Measurements from ENCODE around the gene PSMC2. TPM values are rescaled to one million over a fixed set of nuclear protein-coding genes. Genes with fewer than 3 reads are reported as not detected.
"Not testable (repeated sequence)": the region's sequence is repeated elsewhere in the genome, so short reads cannot be mapped to it uniquely, and the experiment has no call there.

Gene PSMC2
- polyA plus RNA-seq, 2 of the 4 experiments (the other 2 are of a cell fraction): 252 to 287 TPM

DNA sequence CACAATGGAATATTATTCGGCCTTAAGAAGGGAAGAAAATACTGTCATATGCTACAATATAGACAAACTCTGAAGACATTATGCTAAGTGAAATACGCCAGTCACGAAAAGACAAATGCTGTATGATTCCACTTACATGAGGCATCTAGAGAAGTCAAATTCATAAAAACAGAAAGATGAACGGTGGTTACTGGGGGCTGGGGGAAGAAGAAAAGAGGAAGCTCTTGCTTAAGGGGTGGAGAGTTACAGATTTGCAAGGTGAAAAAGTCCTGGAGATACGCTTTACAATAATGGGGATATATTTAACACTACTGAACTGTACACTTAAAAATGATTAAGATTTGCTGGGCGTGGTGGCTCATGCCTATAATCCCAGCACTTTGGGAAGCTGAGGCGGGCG is 49.0 kb downstream of the PSMC2 start:
- WGBS (ENCODE audit: missing lambda C conversion rate): 23% methylated on average over 8 of the region's 8 CpGs
- TF ChIP-seq FOSL2 (IDR thresholded peaks at IDR 0.05): no peak
- TF ChIP-seq FOSL2 (CRISPR knock-in tag; IDR thresholded peaks at IDR 0.05): no peak
- TF ChIP-seq HES2 (IDR thresholded peaks at IDR 0.05): no peak
- DNase-seq (ENCODE audit: low read depth in 1 of 2, low spot score in 1 of 2) (no peak), ATAC-seq (no peak), FAIRE-seq (no peak)
- Histone ChIP-seq H3K9me3 (no peaks in the 10 kb centered on the region), H3K4me2 (no peak overlapping the region), H3K4me1 (no peaks in the 10 kb centered on the region), H3K27ac (no peak overlapping the region), H3K4me3 (no peak overlapping the region)
- CTCF ChIA-PET: interaction anchor here (1.1 kb wide), 1 partner anchor 51 kb away, joined by 3 read pairs; no protein-coding TSS in a partner anchor
- POLR2A ChIA-PET: no interaction called here

GRCh38 chr7:103398483-103399127 is 51.2 kb downstream of the PSMC2 start:
- FAIRE-seq (no peak), DNase-seq (ENCODE audit: low read depth in 1 of 2, low spot score in 1 of 2) (no peak), ATAC-seq (no peak)
- WGBS (ENCODE audit: missing lambda C conversion rate): 32% methylated on average over 2 of the region's 2 CpGs
- no peaks in the 10 kb centered on the region for H3K4me1 ChIP-seq
- no peak overlapping the region for H3K4me2 ChIP-seq
- H3K9me3 ChIP-seq: no peaks in the 10 kb centered on the region
- TF ChIP-seq JUN (IDR thresholded peaks at IDR 0.05) (no peak), TFCP2L1 (CRISPR knock-in tag; IDR thresholded peaks at IDR 0.05) (no peak), RAD21 (conservative IDR thresholded peaks at IDR 0.05 in 1 of 2, IDR thresholded peaks at IDR 0.05 in 1 of 2) (no peak)
- CTCF ChIA-PET: interaction anchor here (1.7 kb wide), 1 partner anchor 8 kb away, joined by 3 read pairs; no protein-coding TSS in a partner anchor
- H3K4me3 ChIP-seq: no peak overlapping the region
- H3K27ac ChIP-seq: no peak overlapping the region
- POLR2A ChIA-PET: no interaction called here

- H3K27ac ChIP-seq; FAIRE-seq; H3K4me2 ChIP-seq; H3K4me3 ChIP-seq; ATAC-seq; POLR2A ChIA-PET; CTCF ChIA-PET; H3K9me3 ChIP-seq; H3K4me1 ChIP-seq; DNase-seq (ENCODE audit: low read depth in 1 of 2, low spot score in 1 of 2): not testable (repeated sequence)
Measured at GRCh38 chr7:103399687-103400086, 52.2 kb downstream of the PSMC2 start.

- DNase-seq (ENCODE audit: low read depth in 1 of 2, low spot score in 1 of 2); POLR2A ChIA-PET; ATAC-seq; H3K4me3 ChIP-seq; H3K27ac ChIP-seq; H3K4me1 ChIP-seq; FAIRE-seq; H3K4me2 ChIP-seq; H3K9me3 ChIP-seq: not testable (repeated sequence)
- CTCF ChIA-PET: interaction anchor here (1.0 to 1.3 kb wide), 4 partner anchors 8 to 107 kb away, joined by 3 to 5 read pairs (median 3); no protein-coding TSS in a partner anchor
- WGBS (ENCODE audit: missing lambda C conversion rate): 60% methylated on average over 4 of the region's 7 CpGs
Measured at GRCh38 chr7:103405789-103406613, 58.6 kb downstream of the PSMC2 start.

DNA sequence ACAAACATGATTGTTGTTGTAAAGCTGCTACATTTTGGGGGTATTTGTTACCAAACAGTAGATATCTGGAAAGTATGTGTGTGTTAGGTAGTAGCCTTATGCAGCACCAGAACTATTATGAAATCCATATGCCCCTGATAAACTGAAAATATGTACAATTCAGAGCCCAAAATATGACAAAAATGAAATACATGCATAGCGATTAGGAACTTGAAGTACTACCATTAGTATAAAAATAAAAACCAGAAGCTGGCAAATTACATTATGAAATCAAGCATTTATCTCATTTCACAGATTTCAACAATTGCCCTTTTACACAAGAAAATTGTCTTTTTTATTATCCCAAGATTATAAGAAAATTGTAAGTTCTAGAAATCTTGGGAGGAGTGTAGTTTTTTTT is 64.7 kb downstream of the PSMC2 start:
- ChIA-PET POLR2A (no interaction called here), CTCF (interaction anchor here (0.8 to 1.0 kb wide), 2 partner anchors 28 to 725 kb away, joined by 3 read pairs; no protein-coding TSS in a partner anchor)
- WGBS (ENCODE audit: missing lambda C conversion rate): 80% methylated on average over 1 of the region's 1 CpG
- H3K9me3 ChIP-seq: no peaks in the 10 kb centered on the region
- FAIRE-seq (no peak), ATAC-seq (no peak), DNase-seq (ENCODE audit: low read depth in 1 of 2, low spot score in 1 of 2) (no peak)
- H3K27ac ChIP-seq: no peak overlapping the region
- H3K4me2 ChIP-seq: no peak overlapping the region
- TF ChIP-seq EP300 (IDR thresholded peaks at IDR 0.05): no peak
- TF ChIP-seq SMC3 (IDR thresholded peaks at IDR 0.05): no peak
- TF ChIP-seq EHF (CRISPR knock-in tag; IDR thresholded peaks at IDR 0.05): no peak
- no peak for TF ChIP-seq RFX5 (IDR thresholded peaks at IDR 0.05)
- TF ChIP-seq CEBPB (IDR thresholded peaks at IDR 0.05): no peak
- no peak for TF ChIP-seq GATA3 (IDR thresholded peaks at IDR 0.05; ENCODE audit: borderline replicate concordance)
- no peak for TF ChIP-seq MAFK (IDR thresholded peaks at IDR 0.05; ENCODE audit: partially characterized antibody)
- no peak for TF ChIP-seq NPAS2 (CRISPR knock-in tag; IDR thresholded peaks at IDR 0.05; ENCODE audit: borderline replicate concordance)
- no peak for TF ChIP-seq FOSB (CRISPR knock-in tag; IDR thresholded peaks at IDR 0.05)
- no peak for TF ChIP-seq ZNF302 (CRISPR knock-in tag; IDR thresholded peaks at IDR 0.05)
- no peak for TF ChIP-seq MYC (IDR thresholded peaks at IDR 0.05; ENCODE audit: borderline replicate concordance, low read length)
- no peak for TF ChIP-seq PHF8 (IDR thresholded peaks at IDR 0.05; ENCODE audit: borderline replicate concordance, low read depth)
- TF ChIP-seq POLR2AphosphoS2 (conservative IDR thresholded peaks at IDR 0.05; ENCODE audit: low read length): no peak
- TF ChIP-seq ZFP36 (IDR thresholded peaks at IDR 0.05; ENCODE audit: borderline replicate concordance, partially characterized antibody): no peak
- TF ChIP-seq EHMT2 (IDR thresholded peaks at IDR 0.05; ENCODE audit: low read depth): no peak
- no peaks in the 10 kb centered on the region for H3K4me1 ChIP-seq
- H3K4me3 ChIP-seq: no peak overlapping the region

All from A549 (cell line).